Transverse colon (tissue), 4 donors: Measurements from ENCODE around the gene CHCHD3.

Source experiments
- EP300 ChIP-seq: sonication (generic); formaldehyde crosslinking; IDR thresholded peaks from one replicate; pipeline ENCODE4 v1.6.1; 2017; ENCODE audit warnings: antibody characterized with exemption, low read depth
- POLR2A ChIP-seq: fragments of 450-650 bp; IDR thresholded peaks from one replicate; pipeline ENCODE4 v1.6.1; 2016; ENCODE audit warnings: antibody characterized with exemption, mild to moderate bottlenecking, moderate library complexity
- POLR2AphosphoS5 ChIP-seq, 3 donors: sonication (generic); formaldehyde crosslinking; IDR thresholded peaks; one replicate each; pipeline ENCODE4 v1.6.1; 2016; ENCODE audit warnings: antibody characterized with exemption in 3 of 3
- TF ChIP-seq, protein P1 (sequence below), 5 experiments: fragments of 200-600 bp in 3 of 5; fragments of 450-650 bp in 2 of 5; sonication (generic) in 3 of 5; IDR thresholded peaks; 1 replicate in 2 of 5; 2 replicates in 3 of 5; pipeline ENCODE4 v1.5.1; 2016 to 2017; ENCODE audit warnings: antibody characterized with exemption in 5 of 5, inconsistent platforms in 3 of 5, mild to moderate bottlenecking in 2 of 5, moderate library complexity in 1 of 5

DNA sequence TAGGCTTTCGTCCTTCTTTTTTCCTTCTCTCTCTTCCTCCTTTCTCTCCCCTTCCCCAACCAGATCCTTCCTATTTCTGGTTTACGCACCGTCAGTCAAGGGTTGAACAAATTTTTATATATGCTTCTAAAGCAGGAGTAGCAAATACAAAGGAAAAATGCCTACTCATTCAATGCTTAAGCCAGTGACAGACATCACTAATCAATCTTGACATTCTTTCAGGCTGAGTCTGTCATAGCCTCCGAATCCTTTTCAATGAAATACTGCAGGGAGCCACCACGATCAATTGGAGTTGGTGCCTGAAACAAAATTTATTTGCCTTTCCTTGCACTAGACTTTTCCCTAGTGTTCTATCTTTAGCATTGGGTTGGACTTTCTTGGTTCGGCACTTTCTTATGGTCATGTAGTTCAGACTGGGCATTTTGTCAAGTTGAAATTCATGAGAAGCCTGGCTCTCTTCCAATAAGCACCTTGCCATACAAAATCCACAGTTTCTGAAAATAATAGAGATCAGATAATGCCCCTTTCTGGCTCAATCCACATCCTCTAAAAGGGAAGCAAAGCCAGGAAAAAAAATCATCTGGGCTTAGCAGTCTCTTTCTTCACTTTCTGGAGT, 266.1 kb downstream of the CHCHD3 start:
- TF ChIP-seq, protein P1, sequence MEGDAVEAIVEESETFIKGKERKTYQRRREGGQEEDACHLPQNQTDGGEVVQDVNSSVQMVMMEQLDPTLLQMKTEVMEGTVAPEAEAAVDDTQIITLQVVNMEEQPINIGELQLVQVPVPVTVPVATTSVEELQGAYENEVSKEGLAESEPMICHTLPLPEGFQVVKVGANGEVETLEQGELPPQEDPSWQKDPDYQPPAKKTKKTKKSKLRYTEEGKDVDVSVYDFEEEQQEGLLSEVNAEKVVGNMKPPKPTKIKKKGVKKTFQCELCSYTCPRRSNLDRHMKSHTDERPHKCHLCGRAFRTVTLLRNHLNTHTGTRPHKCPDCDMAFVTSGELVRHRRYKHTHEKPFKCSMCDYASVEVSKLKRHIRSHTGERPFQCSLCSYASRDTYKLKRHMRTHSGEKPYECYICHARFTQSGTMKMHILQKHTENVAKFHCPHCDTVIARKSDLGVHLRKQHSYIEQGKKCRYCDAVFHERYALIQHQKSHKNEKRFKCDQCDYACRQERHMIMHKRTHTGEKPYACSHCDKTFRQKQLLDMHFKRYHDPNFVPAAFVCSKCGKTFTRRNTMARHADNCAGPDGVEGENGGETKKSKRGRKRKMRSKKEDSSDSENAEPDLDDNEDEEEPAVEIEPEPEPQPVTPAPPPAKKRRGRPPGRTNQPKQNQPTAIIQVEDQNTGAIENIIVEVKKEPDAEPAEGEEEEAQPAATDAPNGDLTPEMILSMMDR (IDR thresholded peaks at IDR 0.05): no peak
- TF ChIP-seq EP300: no peak
- no peak for TF ChIP-seq POLR2A
- no peak for TF ChIP-seq POLR2AphosphoS5 (IDR thresholded peaks at IDR 0.05)
